GM23248 (cell line): ENCODE data around the gene IDI2. TPM values are rescaled to one million over a fixed set of nuclear protein-coding genes. Genes with fewer than 3 reads are reported as not detected.

Source experiments
- DNase-seq: peaks from one replicate; pipeline ENCODE4 v3.0.0-alpha.2; 2015
- H2AFZ ChIP-seq: fragments of 200-600 bp; sonication (generic); 2 replicates; pipeline ENCODE4 v1.6.1; 2016; ENCODE audit warnings: antibody characterized with exemption
- H3F3A ChIP-seq: fragments of 200-600 bp; sonication (generic); 2 replicates; pipeline ENCODE4 v1.6.1; 2016; ENCODE audit warnings: mild to moderate bottlenecking, antibody characterized with exemption, mixed run types; ENCODE audit not compliant: insufficient read depth
- H3K27ac ChIP-seq: fragments of 200-600 bp; sonication (generic); 2 replicates; pipeline ENCODE4 v1.5.1; 2016; ENCODE audit warnings: mild to moderate bottlenecking
- H3K27me3 ChIP-seq: fragments of 200-600 bp; sonication (generic); replicated peaks from 2 replicates; pipeline ENCODE4 v1.6.1; 2016; ENCODE audit warnings: mild to moderate bottlenecking; ENCODE audit not compliant: insufficient read depth
- H3K36me3 ChIP-seq: fragments of 200-600 bp; sonication (generic); 2 replicates; pipeline ENCODE4 v1.6.1; 2016; ENCODE audit warnings: low read depth, mild to moderate bottlenecking
- H3K4me1 ChIP-seq: fragments of 200-600 bp; sonication (generic); 2 replicates; pipeline ENCODE4 v1.6.1; 2016; ENCODE audit warnings: mild to moderate bottlenecking; ENCODE audit not compliant: insufficient read depth
- H3K4me2 ChIP-seq: fragments of 200-600 bp; sonication (generic); one replicate; pipeline ENCODE4 v1.6.1; 2016; ENCODE audit warnings: mild to moderate bottlenecking; ENCODE audit not compliant: unreplicated experiment
- H3K4me3 ChIP-seq: fragments of 200-600 bp; sonication (generic); 2 replicates; pipeline ENCODE4 v1.5.1; 2016; ENCODE audit warnings: mild to moderate bottlenecking
- H3K79me2 ChIP-seq: fragments of 200-600 bp; sonication (generic); 2 replicates; pipeline ENCODE4 v1.6.1; 2016; ENCODE audit warnings: mild to moderate bottlenecking; ENCODE audit not compliant: insufficient read depth
- H3K9ac ChIP-seq: fragments of 200-600 bp; sonication (generic); 2 replicates; pipeline ENCODE4 v1.6.1; 2016; ENCODE audit warnings: mild to moderate bottlenecking
- H3K9me2 ChIP-seq: fragments of 200-600 bp; sonication (generic); 2 replicates; pipeline ENCODE4 v1.6.1; 2016; ENCODE audit warnings: mixed run types, mild to moderate bottlenecking, moderate library complexity; ENCODE audit not compliant: insufficient read depth
- H3K9me3 ChIP-seq: fragments of 200-600 bp; sonication (generic); one replicate; pipeline ENCODE4 v1.6.1; 2017; ENCODE audit warnings: low read depth
- H4K20me1 ChIP-seq: fragments of 200-600 bp; sonication (generic); 2 replicates; pipeline ENCODE4 v1.6.0; 2016; ENCODE audit not compliant: insufficient read depth
- EZH2 ChIP-seq: fragments of 200-600 bp; sonication (generic); IDR thresholded peaks from 2 replicates; pipeline ENCODE4 v1.6.1; 2018; ENCODE audit warnings: antibody characterized with exemption, mild to moderate bottlenecking; ENCODE audit not compliant: insufficient read depth, poor library complexity, severe bottlenecking
- EZH2phosphoT487 ChIP-seq: fragments of 200-600 bp; sonication (generic); IDR thresholded peaks from 2 replicates; pipeline ENCODE4 v1.6.1; 2018; ENCODE audit warnings: antibody characterized with exemption, moderate library complexity, mild to moderate bottlenecking, low read depth; ENCODE audit not compliant: insufficient read depth
- WGBS, 2 experiments: methylation state at CpG; one replicate each; pipeline ENCODE4 v1.1.6; 2015 to 2017; ENCODE audit warnings: low lambda C conversion rate in 2 of 2, low coverage in 1 of 2; ENCODE audit errors: missing lambda C conversion rate in 2 of 2; 5-methylcytosine and 5-hydroxymethylcytosine counted together
- in situ Hi-C: fragments of 300-500 bp; cut with MboI; formaldehyde crosslinking; loops from 2 replicates; pipeline ENCODE4 v1.15.0; 2020
- polyA plus RNA-seq: library from polyadenylated mRNA; unstranded; fragments of >200 nt; fragmentation: Nextera tagmentation; extraction: Ambion mirVana; gene quantifications from 2 replicates; pipeline ENCODE4 v1.2.1, GENCODE V29; 2016
- total RNA-seq: library from RNA; depleted of rRNA; stranded (reverse); fragments of >200 nt; shearing (Covaris generic); gene quantifications from 2 replicates; pipeline ENCODE4 v1.2.3, GENCODE V29; 2014

The IDI2 gene
- total and polyA plus RNA-seq, 2 experiments from 2014 or later, result not detected

DNA sequence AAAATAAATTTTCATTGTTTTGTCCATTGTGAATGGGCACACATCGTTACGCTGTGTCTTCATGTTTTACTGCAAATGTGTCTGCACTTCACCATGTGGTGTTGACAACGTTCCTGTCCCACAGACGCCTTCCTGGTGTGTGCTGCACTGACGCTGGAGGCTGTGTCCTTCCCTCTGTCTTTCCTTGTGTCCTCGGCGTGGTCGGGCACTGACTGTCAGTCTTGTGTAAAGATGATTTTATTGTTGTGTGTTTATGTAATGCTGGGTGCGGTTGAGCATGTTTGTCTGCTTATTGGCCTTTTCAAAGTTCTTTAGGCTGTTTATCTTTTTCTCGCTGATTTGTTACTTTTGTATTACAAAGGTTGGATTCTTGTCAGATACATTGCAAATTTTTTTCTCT is 18.1 kb downstream of the IDI2 start:
- Histone ChIP-seq H2AFZ (no peak overlapping the region), H3K4me3 (no peak overlapping the region), H3K9me2 (no peaks in the 10 kb centered on the region), H3K27ac (no peak overlapping the region), H3K27me3 (no peaks in the 10 kb centered on the region), H3K9me3 (no peaks in the 10 kb centered on the region), H3K36me3 (peaks cover 67% of the 10 kb centered on the region), H3F3A (peaks cover 6% of the 10 kb centered on the region; the same call in 1 of the 2 replicates), H3K9ac (no peak overlapping the region), H3K79me2 (peaks cover 72% of the 10 kb centered on the region), H3K4me2 (no peak overlapping the region), H4K20me1 (no peaks in the 10 kb centered on the region), H3K4me1 (no peaks in the 10 kb centered on the region)
- TF ChIP-seq EZH2 (no peak), EZH2phosphoT487 (no peak)
- DNase-seq, result no peak
- WGBS, 2 experiments, result 84 to 88% methylated on average over 10 of the region's 10 CpGs
- in situ Hi-C loops, result no loop called here

DNA sequence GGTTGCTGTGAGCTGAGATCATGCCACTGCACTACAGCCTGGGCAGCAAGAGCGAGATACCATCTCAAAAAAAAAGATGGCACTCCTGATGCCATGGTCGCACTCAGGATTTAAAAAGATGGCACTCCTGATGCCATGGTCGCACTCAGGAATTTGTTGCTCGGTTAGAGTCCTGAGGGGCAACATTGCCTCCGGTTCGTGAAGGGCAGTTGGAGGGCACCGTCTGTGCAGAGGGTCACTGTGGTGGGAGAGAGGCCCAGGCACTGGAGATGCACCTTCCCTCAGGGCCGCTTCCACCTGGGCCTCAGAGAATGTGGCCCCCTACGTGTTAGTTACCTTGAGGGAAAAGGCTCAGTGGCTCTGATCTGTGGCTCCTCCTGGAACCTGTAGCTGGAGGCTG is 19.1 kb downstream of the IDI2 start:
- in situ Hi-C loops, result no loop called here
- Histone ChIP-seq H3K4me3 (no peak overlapping the region), H3K4me2 (no peak overlapping the region), H3K36me3 (peaks cover 68% of the 10 kb centered on the region), H3K9me3 (no peaks in the 10 kb centered on the region), H3K79me2 (peaks cover 81% of the 10 kb centered on the region), H3K27me3 (no peaks in the 10 kb centered on the region), H3K9ac (no peak overlapping the region), H3K4me1 (no peaks in the 10 kb centered on the region), H3K27ac (no peak overlapping the region), H2AFZ (no peak overlapping the region), H3K9me2 (no peaks in the 10 kb centered on the region), H4K20me1 (no peaks in the 10 kb centered on the region), H3F3A (peaks cover 7% of the 10 kb centered on the region; the same call in 1 of the 2 replicates)
- TF ChIP-seq EZH2 (no peak), EZH2phosphoT487 (no peak)
- DNase-seq, result no peak
- WGBS, 2 experiments, result 89 to 92% methylated on average over 9 of the region's 9 CpGs

DNA sequence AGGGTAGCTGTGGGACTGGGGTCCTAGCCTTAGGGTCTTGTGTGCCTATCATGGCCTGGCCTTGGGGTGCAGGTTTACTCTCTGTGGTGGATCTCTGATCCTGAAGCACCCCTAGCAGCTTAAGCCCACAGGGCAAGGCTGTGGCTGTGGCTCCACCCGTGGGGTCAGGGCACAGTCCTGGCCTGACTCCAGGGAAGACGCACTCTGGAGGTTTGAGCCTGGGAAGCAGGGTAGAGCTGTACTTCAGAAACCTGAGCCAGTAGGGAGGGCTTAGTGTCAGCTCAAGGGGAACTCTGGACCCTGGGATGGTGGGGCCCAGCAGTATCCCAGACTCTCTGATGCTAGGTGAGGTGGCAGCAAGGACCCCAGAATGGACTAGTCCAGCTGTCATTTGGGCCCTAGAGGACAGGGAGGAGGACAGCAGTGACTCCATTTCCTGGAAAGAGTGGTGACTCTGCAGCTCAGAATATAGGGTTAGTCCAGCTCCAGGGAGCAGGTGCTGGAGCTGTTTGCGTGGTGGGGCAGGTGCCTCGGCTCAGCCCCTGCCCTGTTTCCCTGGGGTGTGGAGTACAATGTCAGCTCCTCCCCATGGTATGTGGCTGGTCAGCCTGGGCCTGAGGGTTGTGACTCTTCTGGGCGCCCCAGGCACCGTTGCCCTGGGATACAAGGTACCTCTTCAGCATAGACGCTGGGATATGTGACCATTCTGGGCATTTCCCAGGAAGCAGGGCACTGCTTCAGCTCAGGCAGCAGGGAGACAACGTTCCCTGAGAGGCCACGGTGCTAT is 21.6 kb downstream of the IDI2 start:
- 90 to 94% methylated on average over 8 to 9 of the region's 9 CpGs for WGBS, 2 experiments

DNA sequence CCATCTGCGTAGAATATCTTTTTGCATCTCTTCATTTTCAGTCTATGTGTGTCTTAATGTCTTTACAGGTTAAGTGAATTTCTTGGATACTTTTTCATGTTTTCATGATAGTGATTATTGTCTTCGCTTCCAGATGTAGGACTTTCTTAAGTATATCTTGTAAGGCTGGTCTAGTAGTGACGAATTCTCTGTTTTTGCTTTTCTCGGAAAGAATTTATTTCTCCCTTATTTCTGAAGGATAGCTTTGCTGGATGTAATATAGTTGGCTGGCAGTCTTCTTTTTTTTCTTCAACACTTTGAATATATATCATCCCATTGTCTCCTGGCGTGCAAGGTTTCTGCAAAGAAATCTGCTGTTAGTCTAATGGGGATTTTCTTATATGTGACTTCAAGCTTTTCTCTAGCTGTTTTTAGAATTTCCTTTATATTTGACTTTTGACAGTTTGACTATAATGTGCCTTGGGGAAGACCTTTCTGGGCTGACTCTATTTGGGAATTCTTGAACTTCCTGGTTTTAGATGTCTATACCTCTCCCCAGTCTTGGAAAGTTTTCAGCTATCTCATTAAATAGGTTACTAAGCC is 23.1 kb downstream of the IDI2 start:
- Histone ChIP-seq H4K20me1 (no peaks in the 10 kb centered on the region; the same call in 1 of the 2 replicates), H3K4me1 (no peaks in the 10 kb centered on the region), H3K4me3 (no peak overlapping the region), H3K9ac (no peak overlapping the region), H3K9me3 (no peaks in the 10 kb centered on the region), H3F3A (peaks cover 10% of the 10 kb centered on the region; the same call in 1 of the 2 replicates), H3K36me3 (peaks cover 74% of the 10 kb centered on the region), H3K79me2 (peaks cover 96% of the 10 kb centered on the region), H3K9me2 (no peaks in the 10 kb centered on the region), H3K4me2 (no peak overlapping the region), H2AFZ (no peak overlapping the region), H3K27ac (no peak overlapping the region), H3K27me3 (no peaks in the 10 kb centered on the region)
- 97 to 99% methylated on average over 5 of the region's 5 CpGs for WGBS, 2 experiments
- TF ChIP-seq EZH2phosphoT487, result no peak
- no peak for DNase-seq
- in situ Hi-C loops, result no loop called here

More for the DNA sequence above, 21.6 kb downstream of the IDI2 start:
- peaks cover 96% of the 10 kb centered on the region for H3K79me2 ChIP-seq
- H3K9me3 ChIP-seq, result no peaks in the 10 kb centered on the region
- H3K9ac ChIP-seq, result no peak overlapping the region
- no peak for DNase-seq
- no peaks in the 10 kb centered on the region; the same call in 1 of the 2 replicates for H4K20me1 ChIP-seq
- H3K9me2 ChIP-seq, result no peaks in the 10 kb centered on the region
- H3K4me1 ChIP-seq, result no peaks in the 10 kb centered on the region
- no peak overlapping the region for H2AFZ ChIP-seq
- no peak overlapping the region for H3K4me3 ChIP-seq
- peaks cover 13% of the 10 kb centered on the region; the same call in 1 of the 2 replicates for H3F3A ChIP-seq
- H3K27ac ChIP-seq, result no peak overlapping the region
- no peaks in the 10 kb centered on the region for H3K27me3 ChIP-seq
- H3K36me3 ChIP-seq, result peaks cover 76% of the 10 kb centered on the region
- H3K4me2 ChIP-seq, result no peak overlapping the region
- TF ChIP-seq EZH2phosphoT487 (no peak), EZH2 (no peak)
- in situ Hi-C loops, result no loop called here
